ENCODE measurements around the gene HJURP. TPM values are rescaled to one million over a fixed set of nuclear protein-coding genes. Genes with fewer than 3 reads are reported as not detected.

HJURP gene
- polyA plus RNA-seq, 1 donor (not counting 4 experiments of a cell fraction or from before 2014, with no cell fraction given) = 20.2 TPM

- FAIRE-seq = no peak
- dilution Hi-C loops (cut with MboI; ENCODE audit: extremely low pct_ligation_motif_present, low sequenced_read_pairs) = no loop called here
- Histone ChIP-seq H3K9me1 (ENCODE audit: control insufficient read depth, extremely low read depth, insufficient read depth, low read length) (no peaks in the 10 kb centered on the region), H3K36me3 (ENCODE audit: control insufficient read depth in 2 of 2, extremely low read depth in 1 of 2, insufficient read depth in 2 of 2, low read length in 2 of 2) (peaks cover 0 to 6% of the 10 kb centered on the region in 2 experiments), H3K9me3 (ENCODE audit: control insufficient read depth, low read depth, low read length) (no peaks in the 10 kb centered on the region), H3K27ac (ENCODE audit: control insufficient read depth, insufficient read depth, low read length) (no peak overlapping the region), H3K4me1 (ENCODE audit: control insufficient read depth, extremely low read depth, insufficient read depth, low read length) (peaks cover 16% of the 10 kb centered on the region), H3K4me2 (ENCODE audit: control insufficient read depth, extremely low read depth, insufficient read depth, low read depth, low read length) (no peak overlapping the region), H3K9ac (ENCODE audit: control insufficient read depth, extremely low read depth, insufficient read depth, low read length) (no peak overlapping the region), H3K27me3 (ENCODE audit: control insufficient read depth, extremely low read depth, insufficient read depth, low read length) (no peaks in the 10 kb centered on the region), H3K79me2 (ENCODE audit: control insufficient read depth, insufficient read depth, low read length) (no peaks in the 10 kb centered on the region), H4K20me1 (ENCODE audit: control insufficient read depth, extremely low read depth, insufficient read depth, low read length) (no peaks in the 10 kb centered on the region), H3K4me3 (ENCODE audit: control insufficient read depth in 2 of 3, extremely low read depth in 1 of 3, insufficient read depth in 2 of 3, low read depth in 1 of 3, low read length in 3 of 3) (no peak overlapping the region), H2AFZ (ENCODE audit: control insufficient read depth, low read length) (no peak overlapping the region)
- no peak for TF ChIP-seq CTCF (optimal IDR thresholded peaks at IDR 0.05 in 1 of 3, IDR thresholded peaks at IDR 0.05 in 1 of 3, conservative IDR thresholded peaks at IDR 0.05 in 1 of 3; ENCODE audit: extremely low read depth in 1 of 3, insufficient read depth in 2 of 3, low read length in 3 of 3)
- no peak for TF ChIP-seq EZH2 (IDR thresholded peaks at IDR 0.05; ENCODE audit: low read length)
- DNase-seq (ENCODE audit: low read depth, low spot score) = no peak
Measured at GRCh38 chr2:233831011-233831721, 23.2 kb downstream of the HJURP start.

- Histone ChIP-seq H3K27me3 (ENCODE audit: control insufficient read depth, extremely low read depth, insufficient read depth, low read length) (no peaks in the 10 kb centered on the region), H3K27ac (ENCODE audit: control insufficient read depth, insufficient read depth, low read length) (no peak overlapping the region), H3K4me2 (ENCODE audit: control insufficient read depth, extremely low read depth, insufficient read depth, low read depth, low read length) (no peak overlapping the region), H3K9me1 (ENCODE audit: control insufficient read depth, extremely low read depth, insufficient read depth, low read length) (no peaks in the 10 kb centered on the region), H2AFZ (ENCODE audit: control insufficient read depth, low read length) (no peak overlapping the region), H3K9me3 (ENCODE audit: control insufficient read depth, low read depth, low read length) (no peaks in the 10 kb centered on the region), H3K79me2 (ENCODE audit: control insufficient read depth, insufficient read depth, low read length) (no peaks in the 10 kb centered on the region), H3K9ac (ENCODE audit: control insufficient read depth, extremely low read depth, insufficient read depth, low read length) (no peak overlapping the region), H3K4me1 (ENCODE audit: control insufficient read depth, extremely low read depth, insufficient read depth, low read length) (peaks cover 16% of the 10 kb centered on the region), H3K4me3 (ENCODE audit: control insufficient read depth in 2 of 3, extremely low read depth in 1 of 3, insufficient read depth in 2 of 3, low read depth in 1 of 3, low read length in 3 of 3) (no peak overlapping the region), H3K36me3 (ENCODE audit: control insufficient read depth in 2 of 2, extremely low read depth in 1 of 2, insufficient read depth in 2 of 2, low read length in 2 of 2) (no peaks in the 10 kb centered on the region), H4K20me1 (ENCODE audit: control insufficient read depth, extremely low read depth, insufficient read depth, low read length) (no peaks in the 10 kb centered on the region)
- no peak for TF ChIP-seq CTCF (optimal IDR thresholded peaks at IDR 0.05 in 1 of 3, IDR thresholded peaks at IDR 0.05 in 1 of 3, conservative IDR thresholded peaks at IDR 0.05 in 1 of 3; ENCODE audit: extremely low read depth in 1 of 3, insufficient read depth in 2 of 3, low read length in 3 of 3)
- no peak for TF ChIP-seq EZH2 (IDR thresholded peaks at IDR 0.05; ENCODE audit: low read length)
- no peak for DNase-seq (ENCODE audit: low read depth, low spot score)
- no peak for FAIRE-seq
- dilution Hi-C loops (cut with MboI; ENCODE audit: extremely low pct_ligation_motif_present, low sequenced_read_pairs) = no loop called here
Measured at GRCh38 chr2:233830111-233830802, 24.1 kb downstream of the HJURP start.

Data from keratinocyte (primary cell).